IMR-90 (cell line): Measurements from ENCODE around the gene GCNA.

ENCODE experiments used
- CEBPB ChIP-seq: IDR thresholded peaks from 2 replicates; pipeline ENCODE4 v1.6.1; 2012; ENCODE audit warnings: low read depth, low read length, improper control_type of control experiment
- CTCF ChIP-seq: conservative IDR thresholded peaks from 2 replicates; pipeline ENCODE4 v1.5.1; 2012; ENCODE audit warnings: mild to moderate bottlenecking, low read depth, low read length, improper control_type of control experiment
- ELK1 ChIP-seq: fragments of 150-350 bp; IDR thresholded peaks from 2 replicates; pipeline ENCODE4 v1.6.1; 2016; ENCODE audit warnings: low read depth, mild to moderate bottlenecking, low read length, moderate library complexity, borderline replicate concordance
- MAFK ChIP-seq: IDR thresholded peaks from 2 replicates; pipeline ENCODE4 v1.6.1; 2012; ENCODE audit warnings: low read depth, low read length, improper control_type of control experiment
- POLR2A ChIP-seq: IDR thresholded peaks from 2 replicates; pipeline ENCODE4 v1.6.1; 2012; ENCODE audit warnings: mild to moderate bottlenecking, low read depth, low read length
- RAD21 ChIP-seq: IDR thresholded peaks from 2 replicates; pipeline ENCODE4 v1.6.1; 2012; ENCODE audit warnings: low read length, improper control_type of control experiment
- RCOR1 ChIP-seq: IDR thresholded peaks from 2 replicates; pipeline ENCODE4 v1.6.1; 2012; ENCODE audit warnings: mild to moderate bottlenecking, low read length, improper control_type of control experiment; ENCODE audit not compliant: insufficient replicate concordance
- RFX5 ChIP-seq: IDR thresholded peaks from 2 replicates; pipeline ENCODE4 v1.8.0; 2012; ENCODE audit warnings: low read depth, mild to moderate bottlenecking, low read length, moderate library complexity
- SMC3 ChIP-seq: fragments of 150-350 bp; IDR thresholded peaks from 2 replicates; pipeline ENCODE4 v1.6.1; 2016; ENCODE audit warnings: low read depth, mild to moderate bottlenecking, antibody characterized with exemption, low read length, moderate library complexity
- USF2 ChIP-seq: fragments of 150-350 bp; IDR thresholded peaks from 2 replicates; pipeline ENCODE4 v1.6.1; 2017; ENCODE audit warnings: mild to moderate bottlenecking, antibody characterized with exemption, low read length, low read depth

GRCh38 chrX:71622032-71622575 is 43.9 kb downstream of the GCNA start:
- TF ChIP-seq POLR2A (no peak), RAD21 (no peak), CEBPB (no peak), CTCF (no peak), ELK1 (no peak), MAFK (no peak), USF2 (no peak), RCOR1 (no peak), SMC3 (no peak), RFX5 (no peak)
